ENCODE measurements around the gene CCDC51.

CCDC51 gene

GRCh38 chr3:48467110-48467454 lies 27.2 kb upstream of the CCDC51 start:
- no peaks in the 10 kb centered on the region for H3K36me3 ChIP-seq (ENCODE audit: low read length)
- H3K9ac ChIP-seq (ENCODE audit: low read length): peak overlapping the region; percentile 89
- H4K20me1 ChIP-seq (ENCODE audit: low read depth, low read length): no peaks in the 10 kb centered on the region
- H3K9me2 ChIP-seq (replicated peaks; ENCODE audit: insufficient read depth, low read length): no peaks in the 10 kb centered on the region
- no peak overlapping the region for H2AFZ ChIP-seq (ENCODE audit: low read depth, low read length, severe bottlenecking)
- H3K4me3 ChIP-seq (ENCODE audit: insufficient read depth, low read length, poor library complexity, severe bottlenecking): peak overlapping the region; percentile 69
- peak overlapping the region; percentile 90 for H3K4me2 ChIP-seq (ENCODE audit: low read depth, low read length, poor library complexity, severe bottlenecking)
- H3K9me3 ChIP-seq (ENCODE audit: insufficient read depth, low read length): no peaks in the 10 kb centered on the region
- H3K27ac ChIP-seq (ENCODE audit: low read depth, low read length): peak overlapping the region; percentile 77
- no peaks in the 10 kb centered on the region for H3K27me3 ChIP-seq (ENCODE audit: low read length)
- peaks cover 9% of the 10 kb centered on the region; the same call in 1 of the 2 replicates for H3F3A ChIP-seq (ENCODE audit: insufficient read depth)
- TF ChIP-seq EZH2phosphoT487 (conservative IDR thresholded peaks at IDR 0.05; ENCODE audit: low read length) (no peak), CTCF (IDR thresholded peaks at IDR 0.05; ENCODE audit: insufficient read depth, low read length, poor library complexity, severe bottlenecking) (no peak)
- peaks cover 22% of the 10 kb centered on the region; the same call in 1 of the 2 replicates for H3K79me2 ChIP-seq (ENCODE audit: insufficient read depth, low read length)

- no peaks in the 10 kb centered on the region for H3K9me3 ChIP-seq (ENCODE audit: insufficient read depth, low read length)
- peak overlapping the region; percentile 77 for H3K27ac ChIP-seq (ENCODE audit: low read depth, low read length)
- peak overlapping the region; percentile 69 for H3K4me3 ChIP-seq (ENCODE audit: insufficient read depth, low read length, poor library complexity, severe bottlenecking)
- peaks cover 22% of the 10 kb centered on the region; the same call in 1 of the 2 replicates for H3K79me2 ChIP-seq (ENCODE audit: insufficient read depth, low read length)
- H4K20me1 ChIP-seq (ENCODE audit: low read depth, low read length): no peaks in the 10 kb centered on the region
- H3K36me3 ChIP-seq (ENCODE audit: low read length): no peaks in the 10 kb centered on the region
- TF ChIP-seq CTCF (IDR thresholded peaks at IDR 0.05; ENCODE audit: insufficient read depth, low read length, poor library complexity, severe bottlenecking) (no peak), EZH2phosphoT487 (conservative IDR thresholded peaks at IDR 0.05; ENCODE audit: low read length) (no peak)
- H2AFZ ChIP-seq (ENCODE audit: low read depth, low read length, severe bottlenecking): no peak overlapping the region
- no peaks in the 10 kb centered on the region for H3K9me2 ChIP-seq (replicated peaks; ENCODE audit: insufficient read depth, low read length)
- H3F3A ChIP-seq (ENCODE audit: insufficient read depth): peaks cover 9% of the 10 kb centered on the region; the same call in 1 of the 2 replicates
- H3K27me3 ChIP-seq (ENCODE audit: low read length): no peaks in the 10 kb centered on the region
- peak overlapping the region; percentile 89 for H3K9ac ChIP-seq (ENCODE audit: low read length)
- peak overlapping the region; percentile 90 for H3K4me2 ChIP-seq (ENCODE audit: low read depth, low read length, poor library complexity, severe bottlenecking)
These were observed 26.6 kb upstream of the CCDC51 start for GRCh38 chr3:48466386-48467109.

- H3K27me3 ChIP-seq (ENCODE audit: low read length): no peaks in the 10 kb centered on the region
- peak overlapping the region; percentile 77 for H3K27ac ChIP-seq (ENCODE audit: low read depth, low read length)
- TF ChIP-seq CTCF (IDR thresholded peaks at IDR 0.05; ENCODE audit: insufficient read depth, low read length, poor library complexity, severe bottlenecking) (peak; percentile 40), EZH2phosphoT487 (conservative IDR thresholded peaks at IDR 0.05; ENCODE audit: low read length) (no peak)
- peak overlapping the region; percentile 90 for H3K4me2 ChIP-seq (ENCODE audit: low read depth, low read length, poor library complexity, severe bottlenecking)
- H3K9me3 ChIP-seq (ENCODE audit: insufficient read depth, low read length): no peaks in the 10 kb centered on the region
- peak overlapping the region; percentile 89 for H3K9ac ChIP-seq (ENCODE audit: low read length)
- H2AFZ ChIP-seq (ENCODE audit: low read depth, low read length, severe bottlenecking): peak overlapping the region; percentile 55
- peaks cover 9% of the 10 kb centered on the region; the same call in 1 of the 2 replicates for H3F3A ChIP-seq (ENCODE audit: insufficient read depth)
- no peaks in the 10 kb centered on the region for H3K9me2 ChIP-seq (replicated peaks; ENCODE audit: insufficient read depth, low read length)
- no peaks in the 10 kb centered on the region for H4K20me1 ChIP-seq (ENCODE audit: low read depth, low read length)
- peaks cover 22% of the 10 kb centered on the region; the same call in 1 of the 2 replicates for H3K79me2 ChIP-seq (ENCODE audit: insufficient read depth, low read length)
- no peaks in the 10 kb centered on the region for H3K36me3 ChIP-seq (ENCODE audit: low read length)
- peak overlapping the region; percentile 69 for H3K4me3 ChIP-seq (ENCODE audit: insufficient read depth, low read length, poor library complexity, severe bottlenecking)
These were observed 25.8 kb upstream of the CCDC51 start for GRCh38 chr3:48465531-48466378.

Data from SU-DHL-6 (cell line).